SK-N-MC (cell line): Measurements from ENCODE around the gene GATA1.

Source experiments
- DNase-seq: peaks from one replicate; pipeline ENCODE4 v3.0.0-alpha.2; 2011; ENCODE audit warnings: low read depth, low spot score
- H3K27ac ChIP-seq: fragments of 200-600 bp; sonication (generic); 2 replicates; pipeline ENCODE4 v1.5.1; 2016; ENCODE audit warnings: mixed run types
- H3K36me3 ChIP-seq: fragments of 200-600 bp; sonication (generic); 2 replicates; pipeline ENCODE4 v1.6.1; 2017; ENCODE audit warnings: antibody characterized with exemption, low read length, mixed read lengths; ENCODE audit not compliant: insufficient read depth
- H3K4me3 ChIP-seq: fragments of 200-600 bp; sonication (generic); 2 replicates; pipeline ENCODE4 v1.5.1; 2016
- H3K9ac ChIP-seq: fragments of 200-600 bp; sonication (generic); 2 replicates; pipeline ENCODE4 v1.8.0; 2017; ENCODE audit warnings: mixed run types, mixed read lengths; ENCODE audit not compliant: insufficient read length
- H3K9me3 ChIP-seq: fragments of 200-600 bp; sonication (generic); 2 replicates; pipeline ENCODE4 v1.6.1; 2017; ENCODE audit warnings: low read depth, mild to moderate bottlenecking, antibody characterized with exemption, low read length, moderate library complexity, mixed read lengths
- EZH2 ChIP-seq: fragments of 200-600 bp; sonication (generic); IDR thresholded peaks from one replicate; pipeline ENCODE4 v1.6.1; 2017; ENCODE audit warnings: antibody characterized with exemption
- FOXP2 ChIP-seq: optimal IDR thresholded peaks from 2 replicates; pipeline ENCODE3; 2011; ENCODE audit warnings: mild to moderate bottlenecking, moderate library complexity; ENCODE audit not compliant: insufficient read depth; ENCODE audit errors: extremely low read length, control extremely low read depth
- POLR2AphosphoS5 ChIP-seq: IDR thresholded peaks from 2 replicates; pipeline ENCODE4 v1.6.1; 2012; ENCODE audit warnings: mild to moderate bottlenecking, low read depth, low read length, borderline replicate concordance

The GATA1 gene

GRCh38 chrX:48801280-48802088 lies 15.1 kb downstream of the GATA1 start, which contains the start of gene HDAC6:
Gene HDAC6, plus strand, starts transcription at chrX:48802067. Its CDS starts 626 bp downstream, at chrX:48802693.
- TF ChIP-seq EZH2 (no peak), POLR2AphosphoS5 (peak; percentile 63; the same call in 1 of the 2 replicates)
- Histone ChIP-seq H3K4me3 (peak within 1 kb of the TSS; percentile 77), H3K27ac (peak within 1 kb of the TSS; percentile 91), H3K9ac (peak within 1 kb of the TSS; percentile 90), H3K9me3 (no peaks in the 10 kb centered on the region), H3K36me3 (no peaks in the 10 kb centered on the region)
- DNase-seq: peak; percentile 87

GRCh38 chrX:48802089-48802904 lies 15.9 kb downstream of the GATA1 start:
- Histone ChIP-seq H3K4me3 (peak overlapping the region; percentile 77), H3K9ac (peak overlapping the region; percentile 87), H3K9me3 (no peaks in the 10 kb centered on the region), H3K36me3 (no peaks in the 10 kb centered on the region), H3K27ac (peak overlapping the region; percentile 91)
- no peak for DNase-seq
- peak; percentile 60 for TF ChIP-seq POLR2AphosphoS5
- TF ChIP-seq FOXP2: no peak

- Histone ChIP-seq H3K9ac (peak overlapping the region; percentile 87), H3K27ac (peak overlapping the region; percentile 91), H3K36me3 (no peaks in the 10 kb centered on the region), H3K9me3 (no peaks in the 10 kb centered on the region), H3K4me3 (peak overlapping the region; percentile 77)
- TF ChIP-seq EZH2: no peak
- no peak for TF ChIP-seq FOXP2
- no peak for TF ChIP-seq POLR2AphosphoS5
- DNase-seq: no peak
Measured at GRCh38 chrX:48802905-48803200, 16.5 kb downstream of the GATA1 start.

- DNase-seq: no peak
- H3K27ac ChIP-seq: no peak overlapping the region
- TF ChIP-seq EZH2 (no peak), POLR2AphosphoS5 (no peak), FOXP2 (no peak)
- H3K9me3 ChIP-seq: no peaks in the 10 kb centered on the region
- no peak overlapping the region for H3K4me3 ChIP-seq
- no peaks in the 10 kb centered on the region for H3K36me3 ChIP-seq
- H3K9ac ChIP-seq: no peak overlapping the region
Measured at GRCh38 chrX:48806081-48806480, 19.7 kb downstream of the GATA1 start.

GRCh38 chrX:48813644-48814043 lies 27.3 kb downstream of the GATA1 start:
- H3K9ac ChIP-seq: no peak overlapping the region
- H3K4me3 ChIP-seq: no peak overlapping the region
- no peak for DNase-seq
- H3K9me3 ChIP-seq: no peaks in the 10 kb centered on the region
- TF ChIP-seq FOXP2 (no peak), EZH2 (no peak), POLR2AphosphoS5 (no peak)
- H3K27ac ChIP-seq: no peak overlapping the region
- H3K36me3 ChIP-seq: no peaks in the 10 kb centered on the region

- H3K36me3 ChIP-seq: no peaks in the 10 kb centered on the region
- TF ChIP-seq EZH2 (no peak), POLR2AphosphoS5 (no peak), FOXP2 (no peak)
- no peak for DNase-seq
- no peak overlapping the region for H3K27ac ChIP-seq
- no peaks in the 10 kb centered on the region for H3K9me3 ChIP-seq
- H3K4me3 ChIP-seq: no peak overlapping the region
- no peak overlapping the region for H3K9ac ChIP-seq
Measured at GRCh38 chrX:48814722-48815121, 28.3 kb downstream of the GATA1 start.

DNA sequence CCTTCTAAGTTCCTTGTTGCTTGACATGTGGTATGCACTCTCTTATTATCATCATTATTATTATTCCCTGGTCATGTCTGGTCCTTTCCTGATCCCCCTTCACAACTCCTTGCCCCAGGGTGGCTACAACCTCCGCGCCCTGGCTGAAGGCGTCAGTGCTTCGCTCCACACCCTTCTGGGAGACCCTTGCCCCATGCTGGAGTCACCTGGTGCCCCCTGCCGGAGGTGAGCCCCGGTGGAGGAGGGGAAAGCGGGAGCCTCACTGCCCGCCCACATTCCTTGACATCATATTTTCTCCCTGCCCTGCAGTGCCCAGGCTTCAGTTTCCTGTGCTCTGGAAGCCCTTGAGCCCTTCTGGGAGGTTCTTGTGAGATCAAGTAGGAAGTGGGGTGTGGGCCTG lies 28.9 kb downstream of the GATA1 start:
- no peak for DNase-seq
- no peak for TF ChIP-seq POLR2AphosphoS5
- TF ChIP-seq FOXP2: no peak
- no peak for TF ChIP-seq EZH2
- no peak overlapping the region for H3K9ac ChIP-seq
- H3K9me3 ChIP-seq: no peaks in the 10 kb centered on the region
- no peak overlapping the region for H3K4me3 ChIP-seq
- no peak overlapping the region for H3K27ac ChIP-seq
- H3K36me3 ChIP-seq: no peaks in the 10 kb centered on the region

- no peak for DNase-seq
- Histone ChIP-seq H3K9ac (no peak overlapping the region), H3K4me3 (no peak overlapping the region), H3K27ac (no peak overlapping the region), H3K36me3 (no peaks in the 10 kb centered on the region), H3K9me3 (no peaks in the 10 kb centered on the region)
- TF ChIP-seq EZH2 (no peak), POLR2AphosphoS5 (no peak), FOXP2 (no peak)
Measured at GRCh38 chrX:48816014-48816810, 29.8 kb downstream of the GATA1 start.
